Fibroblast of gingiva (primary cell): ENCODE measurements around the gene ZSCAN22.
"Not testable (repeated sequence)": the region's sequence is repeated elsewhere in the genome, so short reads cannot be mapped to it uniquely, and the experiment has no call there.

Experiments
- DNase-seq: peaks from one replicate; pipeline ENCODE4 v3.0.0-alpha.2; 2011; ENCODE audit warnings: low read depth

The ZSCAN22 gene

GRCh38 chr19:58326914-58327726 is at the start of gene ZSCAN22:
Gene ZSCAN22 (plus strand): TSS chr19:58326994. CDS start chr19:58334803, 7,809 bp downstream.
- DNase-seq, result peak; percentile 95

GRCh38 chr19:58277197-58277596 is 49.6 kb upstream of the ZSCAN22 start:
- no peak for DNase-seq

- no peak for DNase-seq
Observed at GRCh38 chr19:58277748-58278540, 48.9 kb upstream of the ZSCAN22 start.

- peak; percentile 99 for DNase-seq
Observed at GRCh38 chr19:58278541-58279041, 48.2 kb upstream of the ZSCAN22 start, which contains the start of gene ZNF8. Gene ZNF8 (plus strand): TSS chr19:58278955. CDS start chr19:58279082, 127 bp downstream.

GRCh38 chr19:58279042-58279924 is 47.5 kb upstream of the ZSCAN22 start:
- peak; percentile 35 for DNase-seq

GRCh38 chr19:58279925-58280316 is 46.9 kb upstream of the ZSCAN22 start:
- no peak for DNase-seq

- no peak for DNase-seq
Observed at GRCh38 chr19:58284199-58284598, 42.6 kb upstream of the ZSCAN22 start.

GRCh38 chr19:58291943-58292342 is 34.9 kb upstream of the ZSCAN22 start:
- DNase-seq, result no peak

GRCh38 chr19:58294743-58295374 is 31.9 kb upstream of the ZSCAN22 start:
- DNase-seq, result no peak

- DNase-seq, result no peak
Observed at GRCh38 chr19:58296104-58296503, 30.7 kb upstream of the ZSCAN22 start.

GRCh38 chr19:58300620-58301019 is 26.2 kb upstream of the ZSCAN22 start:
- no peak for DNase-seq

- DNase-seq, result no peak
Observed at GRCh38 chr19:58304255-58304654, 22.5 kb upstream of the ZSCAN22 start.

GRCh38 chr19:58304748-58305064 is 22.1 kb upstream of the ZSCAN22 start:
- DNase-seq, result no peak

- DNase-seq, result peak; percentile 98
Observed at GRCh38 chr19:58305065-58305931, 21.5 kb upstream of the ZSCAN22 start, which contains the start of gene ERVK3-1. Gene ERVK3-1 (plus strand): TSS chr19:58305377. CDS start chr19:58312169, 6,792 bp downstream.

GRCh38 chr19:58305932-58306323 is 20.9 kb upstream of the ZSCAN22 start:
- no peak for DNase-seq

- no peak for DNase-seq
Observed at GRCh38 chr19:58307736-58308135, 19.1 kb upstream of the ZSCAN22 start.

GRCh38 chr19:58310685-58311084 is 16.1 kb upstream of the ZSCAN22 start:
- not testable (repeated sequence) for DNase-seq

GRCh38 chr19:58311345-58311865 is 15.4 kb upstream of the ZSCAN22 start:
- DNase-seq, result no peak

GRCh38 chr19:58315580-58315979 is 11.2 kb upstream of the ZSCAN22 start:
- DNase-seq, result no peak

- no peak for DNase-seq
Observed at GRCh38 chr19:58317476-58318072, 9.2 kb upstream of the ZSCAN22 start.
